PC-3 (cell line): Measurements from ENCODE around the gene KCNQ1. TPM values are rescaled to one million over a fixed set of nuclear protein-coding genes. Genes with fewer than 3 reads are reported as not detected.

Experiments
- ATAC-seq: fragments of 200-7000 bp; cut with Tn5 transposase; 2 replicates; pipeline ENCODE4 v1.9.1; 2020; ENCODE audit warnings: mild to moderate bottlenecking, moderate library complexity
- BruUV-seq: library from RNA; stranded (reverse); fragments of 400-500 nt; replicated peaks from 2 replicates; lab custom pipeline; 2021; lab: Mats Ljungman, UMichigan
- CTCF ChIA-PET: fragments of 300-600 bp; sonication (Branson Sonifier 250); formaldehyde crosslinking; loops from one replicate; lab custom pipeline; 2022; ENCODE audit warnings: antibody characterized with exemption; lab: Charles Lee
- POLR2A ChIA-PET: fragments of 300-600 bp; sonication (Branson Sonifier 250); formaldehyde crosslinking; loops from one replicate; lab custom pipeline; 2022; ENCODE audit warnings: antibody characterized with exemption; ENCODE audit not compliant: unreplicated experiment; lab: Charles Lee
- DNase-seq: peaks from one replicate; pipeline ENCODE4 v3.0.0-alpha.2; 2015
- H2AFZ ChIP-seq: fragments of 300-600 bp; sonication (generic); 2 replicates; pipeline ENCODE4 v1.6.0; 2016; ENCODE audit warnings: antibody characterized with exemption, low read length
- H3F3A ChIP-seq: fragments of 300-600 bp; sonication (generic); one replicate; pipeline ENCODE4 v1.6.0; 2017; ENCODE audit warnings: antibody characterized with exemption, low read length, control low read depth, mild to moderate bottlenecking; ENCODE audit not compliant: unreplicated experiment
- H3K27ac ChIP-seq: fragments of 300-600 bp; sonication (generic); 2 replicates; pipeline ENCODE4 v1.5.1; 2016; ENCODE audit warnings: mild to moderate bottlenecking, low read length
- H3K27me3 ChIP-seq: fragments of 300-600 bp; sonication (generic); 2 replicates; pipeline ENCODE4 v1.6.1; 2016; ENCODE audit warnings: low read length, mixed read lengths
- H3K36me3 ChIP-seq: fragments of 300-600 bp; sonication (generic); 2 replicates; pipeline ENCODE4 v1.6.1; 2016; ENCODE audit warnings: low read depth, mixed run types, low read length, mixed read lengths
- H3K4me1 ChIP-seq: fragments of 300-600 bp; sonication (generic); 2 replicates; pipeline ENCODE4 v1.5.1; 2016; ENCODE audit warnings: low read length; ENCODE audit not compliant: insufficient read depth
- H3K4me2 ChIP-seq: fragments of 300-600 bp; sonication (generic); 2 replicates; pipeline ENCODE4 v1.6.0; 2016; ENCODE audit warnings: low read length
- H3K4me3 ChIP-seq: fragments of 300-600 bp; sonication (generic); 2 replicates; pipeline ENCODE4 v1.5.1; 2016; ENCODE audit warnings: mild to moderate bottlenecking, low read length, mixed read lengths
- H3K79me2 ChIP-seq: fragments of 300-600 bp; sonication (generic); 2 replicates; pipeline ENCODE4 v1.6.1; 2017; ENCODE audit warnings: low read length, mixed read lengths
- H3K9ac ChIP-seq: fragments of 300-600 bp; sonication (generic); 2 replicates; pipeline ENCODE4 v1.6.0; 2016; ENCODE audit warnings: mild to moderate bottlenecking, low read length
- H3K9me2 ChIP-seq: fragments of 300-600 bp; sonication (generic); replicated peaks from 2 replicates; pipeline ENCODE4 v1.6.1; 2016; ENCODE audit warnings: mixed run types, low read length, mixed read lengths
- H3K9me3 ChIP-seq: fragments of 300-600 bp; sonication (generic); 2 replicates; pipeline ENCODE4 v1.6.1; 2016; ENCODE audit warnings: low read length, mixed read lengths
- H4K20me1 ChIP-seq: fragments of 300-600 bp; sonication (generic); 2 replicates; pipeline ENCODE4 v1.6.1; 2016; ENCODE audit warnings: low read length, mixed read lengths
- CTCF ChIP-seq: fragments of 300-600 bp; sonication (generic); conservative IDR thresholded peaks from 2 replicates; pipeline ENCODE4 v1.5.1; 2017; ENCODE audit warnings: antibody characterized with exemption, low read depth, mild to moderate bottlenecking, low read length
- EZH2 ChIP-seq: fragments of 300-600 bp; sonication (generic); IDR thresholded peaks from one replicate; pipeline ENCODE4 v1.6.1; 2017; ENCODE audit warnings: antibody characterized with exemption, mild to moderate bottlenecking, low read length; ENCODE audit not compliant: unreplicated experiment
- EZH2phosphoT487 ChIP-seq: fragments of 300-600 bp; sonication (generic); IDR thresholded peaks from 2 replicates; pipeline ENCODE4 v1.6.1; 2018; ENCODE audit warnings: mild to moderate bottlenecking, antibody characterized with exemption, low read length, borderline replicate concordance
- intact Hi-C: fragments of 100-400 bp; cut with micrococcal nuclease; formaldehyde crosslinking; loops from 2 replicates; pipeline ENCODE4 v1.9.0; 2023
- total RNA-seq: library from RNA; depleted of rRNA; stranded (reverse); fragments of >200 nt; gene quantifications from 2 replicates; pipeline ENCODE4 v1.2.3, GENCODE V29; 2014

The KCNQ1 gene
- total RNA-seq, 1 experiment from 2014 or later: 0.40 TPM

GRCh38 chr11:2846056-2846455 is 401.2 kb downstream of the KCNQ1 start:
- Histone ChIP-seq H3K4me1 (peaks cover 14% of the 10 kb centered on the region), H3K9me2 (no peaks in the 10 kb centered on the region), H3K27ac (no peak overlapping the region), H3K4me2 (no peak overlapping the region), H3K79me2 (no peaks in the 10 kb centered on the region), H3F3A (no peaks in the 10 kb centered on the region), H3K9me3 (no peaks in the 10 kb centered on the region), H3K36me3 (no peaks in the 10 kb centered on the region), H4K20me1 (no peaks in the 10 kb centered on the region), H3K27me3 (no peaks in the 10 kb centered on the region), H3K9ac (no peak overlapping the region), H3K4me3 (no peak overlapping the region), H2AFZ (no peak overlapping the region)
- ChIA-PET POLR2A (no interaction called here), CTCF (no interaction called here)
- no TSS peak for BruUV-seq
- TF ChIP-seq EZH2phosphoT487 (no peak), EZH2 (no peak), CTCF (no peak)
- DNase-seq (no peak), ATAC-seq (no peak)
- intact Hi-C loops: no loop called here

- intact Hi-C loops: no loop called here
- Histone ChIP-seq H3K9me2 (no peaks in the 10 kb centered on the region), H3F3A (no peaks in the 10 kb centered on the region), H3K36me3 (no peaks in the 10 kb centered on the region), H2AFZ (no peak overlapping the region), H3K4me3 (no peak overlapping the region), H3K79me2 (no peaks in the 10 kb centered on the region), H3K9ac (no peak overlapping the region), H3K4me1 (peaks cover 14% of the 10 kb centered on the region), H3K27ac (no peak overlapping the region), H3K9me3 (no peaks in the 10 kb centered on the region), H3K4me2 (no peak overlapping the region), H3K27me3 (no peaks in the 10 kb centered on the region), H4K20me1 (no peaks in the 10 kb centered on the region)
- ATAC-seq: no peak
- POLR2A ChIA-PET: no interaction called here
- DNase-seq: no peak
- no peak for TF ChIP-seq EZH2phosphoT487
- TF ChIP-seq EZH2: no peak
- no peak for TF ChIP-seq CTCF
- no TSS peak for BruUV-seq
- CTCF ChIA-PET: no interaction called here
Observed at GRCh38 chr11:2846470-2846869, 401.7 kb downstream of the KCNQ1 start.

GRCh38 chr11:2847561-2847960 is 402.8 kb downstream of the KCNQ1 start:
- no peaks in the 10 kb centered on the region for H3K27me3 ChIP-seq
- TF ChIP-seq CTCF (no peak), EZH2phosphoT487 (no peak), EZH2 (no peak)
- H3K79me2 ChIP-seq: no peaks in the 10 kb centered on the region
- peaks cover 14% of the 10 kb centered on the region for H3K4me1 ChIP-seq
- H3F3A ChIP-seq: no peaks in the 10 kb centered on the region
- intact Hi-C loops: no loop called here
- ChIA-PET CTCF (no interaction called here), POLR2A (interaction anchor here (0.5 kb wide), 1 partner anchor 18 kb away, joined by 4 read pairs; no protein-coding TSS in a partner anchor)
- DNase-seq (no peak), ATAC-seq (no peak)
- no peak overlapping the region for H3K4me3 ChIP-seq
- BruUV-seq: no TSS peak
- H3K9me3 ChIP-seq: no peaks in the 10 kb centered on the region
- no peaks in the 10 kb centered on the region for H3K36me3 ChIP-seq
- H3K4me2 ChIP-seq: no peak overlapping the region
- H2AFZ ChIP-seq: no peak overlapping the region
- H3K9ac ChIP-seq: no peak overlapping the region
- H3K9me2 ChIP-seq: no peaks in the 10 kb centered on the region
- no peaks in the 10 kb centered on the region for H4K20me1 ChIP-seq
- H3K27ac ChIP-seq: no peak overlapping the region
